ENCODE measurements around the gene DGCR2.

DNA sequence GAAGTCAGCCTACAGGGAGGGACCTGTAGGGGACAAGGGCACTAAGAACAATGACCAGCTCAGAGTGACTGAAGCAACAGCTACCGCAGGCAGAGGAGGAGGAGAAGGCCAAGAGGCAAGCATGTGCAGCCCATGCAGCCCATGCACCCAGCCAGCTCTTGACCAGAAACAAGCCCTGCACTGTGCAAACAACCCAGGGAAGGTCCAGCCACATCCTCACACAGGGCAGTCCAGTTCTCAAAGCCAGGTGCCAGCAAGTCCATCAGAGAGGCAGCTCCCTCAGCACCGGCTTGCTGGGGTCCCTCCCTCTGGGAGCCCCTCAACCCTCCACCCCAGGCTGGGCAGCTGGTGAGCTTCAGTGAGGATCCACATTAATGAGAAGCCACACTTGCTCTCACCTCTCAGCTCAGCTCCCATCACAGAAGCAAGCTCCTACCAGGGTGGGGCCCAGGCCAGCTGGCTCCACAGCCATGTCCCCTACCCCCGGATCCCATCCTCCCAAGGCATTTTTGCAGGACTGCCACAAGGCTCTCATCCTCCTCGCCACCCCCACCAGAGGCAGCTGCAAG is 7.1 kb downstream of the DGCR2 start:
- TF ChIP-seq, protein P1, sequence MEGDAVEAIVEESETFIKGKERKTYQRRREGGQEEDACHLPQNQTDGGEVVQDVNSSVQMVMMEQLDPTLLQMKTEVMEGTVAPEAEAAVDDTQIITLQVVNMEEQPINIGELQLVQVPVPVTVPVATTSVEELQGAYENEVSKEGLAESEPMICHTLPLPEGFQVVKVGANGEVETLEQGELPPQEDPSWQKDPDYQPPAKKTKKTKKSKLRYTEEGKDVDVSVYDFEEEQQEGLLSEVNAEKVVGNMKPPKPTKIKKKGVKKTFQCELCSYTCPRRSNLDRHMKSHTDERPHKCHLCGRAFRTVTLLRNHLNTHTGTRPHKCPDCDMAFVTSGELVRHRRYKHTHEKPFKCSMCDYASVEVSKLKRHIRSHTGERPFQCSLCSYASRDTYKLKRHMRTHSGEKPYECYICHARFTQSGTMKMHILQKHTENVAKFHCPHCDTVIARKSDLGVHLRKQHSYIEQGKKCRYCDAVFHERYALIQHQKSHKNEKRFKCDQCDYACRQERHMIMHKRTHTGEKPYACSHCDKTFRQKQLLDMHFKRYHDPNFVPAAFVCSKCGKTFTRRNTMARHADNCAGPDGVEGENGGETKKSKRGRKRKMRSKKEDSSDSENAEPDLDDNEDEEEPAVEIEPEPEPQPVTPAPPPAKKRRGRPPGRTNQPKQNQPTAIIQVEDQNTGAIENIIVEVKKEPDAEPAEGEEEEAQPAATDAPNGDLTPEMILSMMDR (IDR thresholded peaks at IDR 0.05; ENCODE audit: low read length) = no peak
- no peak for TF ChIP-seq EZH2 (optimal IDR thresholded peaks at IDR 0.05; ENCODE audit: low read depth, low read length)
